ENCODE results near the gene TRPC4AP.

Gene TRPC4AP

GRCh38 chr20:34987288-34988190 is 105.1 kb downstream of the TRPC4AP start:
- DNase-seq (ENCODE audit: low spot score) = no peak

GRCh38 chr20:34986311-34987287 is 106.0 kb downstream of the TRPC4AP start:
- no peak for DNase-seq (ENCODE audit: low spot score)

DNA sequence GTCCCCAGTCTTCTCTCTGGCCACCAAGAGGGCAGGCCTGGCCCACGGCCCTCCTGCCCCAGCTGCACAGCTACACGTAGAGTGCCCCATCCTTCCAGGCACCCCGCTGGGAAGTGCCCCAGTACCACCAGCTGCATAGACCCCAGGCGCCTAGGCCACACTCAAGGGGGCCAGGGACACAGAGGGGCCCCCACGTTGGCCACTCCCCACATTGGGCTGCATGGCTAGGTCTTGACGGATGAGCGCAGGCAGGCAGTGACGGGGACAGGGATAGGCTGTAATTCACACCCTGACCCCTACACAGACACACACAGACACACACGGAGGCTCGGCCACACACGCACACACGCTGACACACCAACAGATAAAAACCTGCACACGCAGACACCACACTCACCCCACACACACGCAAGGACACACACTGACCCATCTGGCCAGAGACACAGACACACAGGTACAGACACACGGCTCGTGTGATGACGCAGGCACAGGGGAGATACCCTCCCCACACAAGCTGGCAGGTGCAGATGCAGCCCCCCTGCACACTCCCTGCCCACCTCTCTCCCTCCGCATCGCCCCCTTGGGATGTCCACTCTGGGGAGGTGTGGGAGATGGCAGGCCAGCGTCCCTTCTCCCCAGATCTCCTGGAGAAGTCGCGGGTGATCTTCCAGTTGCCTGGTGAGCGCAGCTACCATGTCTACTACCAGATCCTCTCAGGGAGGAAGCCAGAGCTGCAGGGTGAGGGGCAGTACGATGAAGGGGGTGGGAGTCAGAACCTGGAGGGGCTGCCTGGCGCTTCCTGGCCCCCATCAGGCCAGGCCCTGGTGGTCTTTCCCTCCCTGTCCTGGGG is 106.9 kb downstream of the TRPC4AP start:
- no peak for DNase-seq (ENCODE audit: low spot score)

DNA sequence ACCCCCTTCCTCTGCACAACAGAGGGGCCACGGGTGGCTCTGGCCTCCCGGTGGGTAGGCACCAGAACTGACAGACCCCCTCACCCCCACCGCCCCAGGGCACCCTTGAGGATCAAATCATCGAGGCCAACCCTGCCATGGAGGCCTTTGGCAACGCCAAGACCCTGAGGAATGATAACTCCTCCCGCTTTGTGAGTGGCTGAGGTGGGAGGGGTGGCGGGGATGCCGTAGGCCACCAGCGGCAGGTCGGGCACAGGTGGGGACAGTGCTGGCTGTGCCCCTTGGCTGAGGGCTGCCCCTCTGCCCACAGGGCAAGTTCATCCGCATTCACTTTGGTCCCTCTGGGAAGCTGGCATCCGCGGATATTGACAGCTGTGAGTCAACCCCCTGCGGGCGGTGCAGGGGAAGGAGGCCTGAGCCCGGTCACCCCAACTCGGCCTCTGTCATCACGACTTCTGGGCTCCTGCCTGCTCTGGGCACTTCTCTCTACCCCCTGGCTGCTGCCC is 107.8 kb downstream of the TRPC4AP start:
- no peak for DNase-seq (ENCODE audit: low spot score)

DNA sequence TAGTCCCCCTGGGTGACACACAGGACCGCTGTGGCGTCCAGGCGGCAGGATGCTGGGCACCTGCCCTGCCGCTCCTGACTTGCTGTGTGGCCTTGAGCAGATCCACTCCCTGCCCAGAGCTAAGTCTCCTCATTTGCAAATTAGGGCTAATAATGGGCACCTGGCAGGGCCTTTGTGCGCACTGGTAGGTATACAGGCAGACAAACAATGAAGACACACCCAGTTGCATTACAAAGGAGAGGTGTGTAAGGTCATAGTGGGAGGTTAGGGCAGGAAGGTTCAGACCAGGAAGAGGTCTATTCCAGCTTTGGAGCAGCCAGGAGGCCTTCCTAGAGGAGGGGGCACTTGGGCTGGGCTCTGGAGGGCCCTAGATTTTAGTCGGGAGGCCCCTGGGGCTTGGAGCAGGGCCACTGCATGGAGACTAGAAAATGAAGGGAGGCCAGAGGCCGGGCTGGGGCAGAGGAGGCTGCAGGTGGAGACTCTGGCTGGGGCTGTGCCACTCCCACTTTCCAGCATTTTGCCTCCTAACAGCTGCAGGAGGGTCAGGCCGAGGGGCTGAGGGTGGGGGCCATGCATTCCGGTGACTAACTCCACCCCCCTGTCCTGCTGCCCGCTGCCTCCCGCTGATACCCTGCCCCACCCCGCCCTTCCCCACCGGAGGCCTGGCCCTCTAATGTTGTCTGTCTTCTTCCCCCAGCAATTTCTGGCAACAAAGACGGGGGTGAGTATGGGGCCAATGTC is 108.4 kb downstream of the TRPC4AP start:
- no peak for DNase-seq (ENCODE audit: low spot score)

DNA sequence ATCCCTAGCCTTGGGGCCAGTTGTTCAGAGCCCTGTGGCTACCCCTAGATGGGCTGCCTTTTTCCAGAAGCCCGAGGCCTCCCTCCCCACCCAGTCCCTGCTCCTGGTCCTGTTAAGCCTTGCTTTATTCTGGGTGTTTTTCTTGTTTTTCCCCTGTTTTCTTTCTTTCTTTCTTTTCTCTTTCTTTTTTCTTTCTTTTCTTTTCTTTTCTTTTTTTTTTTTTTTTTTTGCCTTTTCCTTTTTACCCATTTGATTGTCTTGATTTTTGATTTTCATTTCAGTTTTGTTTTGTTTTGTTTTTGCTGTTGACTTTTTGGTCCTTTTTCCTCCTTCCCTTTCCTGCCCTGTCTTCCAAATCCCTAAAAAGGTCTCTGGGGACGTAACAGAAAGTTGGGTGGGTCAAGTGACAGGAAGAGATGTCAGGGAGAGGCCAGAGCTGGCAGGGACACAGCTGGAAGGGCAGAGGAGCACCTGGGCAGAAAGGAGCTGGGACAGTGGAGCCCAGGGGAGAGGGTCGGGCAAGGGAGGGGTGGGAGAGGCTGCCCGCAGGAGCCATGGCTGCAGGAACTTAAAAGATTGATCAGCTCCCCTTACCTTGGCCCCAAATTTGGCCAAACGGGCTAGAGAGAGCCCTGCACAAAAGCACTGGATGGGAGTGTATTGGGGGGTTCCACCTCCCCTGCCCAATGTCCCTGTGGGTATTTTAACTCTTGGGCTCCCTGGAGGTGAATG is 109.4 kb downstream of the TRPC4AP start:
- no peak for DNase-seq (ENCODE audit: low spot score)

DNA sequence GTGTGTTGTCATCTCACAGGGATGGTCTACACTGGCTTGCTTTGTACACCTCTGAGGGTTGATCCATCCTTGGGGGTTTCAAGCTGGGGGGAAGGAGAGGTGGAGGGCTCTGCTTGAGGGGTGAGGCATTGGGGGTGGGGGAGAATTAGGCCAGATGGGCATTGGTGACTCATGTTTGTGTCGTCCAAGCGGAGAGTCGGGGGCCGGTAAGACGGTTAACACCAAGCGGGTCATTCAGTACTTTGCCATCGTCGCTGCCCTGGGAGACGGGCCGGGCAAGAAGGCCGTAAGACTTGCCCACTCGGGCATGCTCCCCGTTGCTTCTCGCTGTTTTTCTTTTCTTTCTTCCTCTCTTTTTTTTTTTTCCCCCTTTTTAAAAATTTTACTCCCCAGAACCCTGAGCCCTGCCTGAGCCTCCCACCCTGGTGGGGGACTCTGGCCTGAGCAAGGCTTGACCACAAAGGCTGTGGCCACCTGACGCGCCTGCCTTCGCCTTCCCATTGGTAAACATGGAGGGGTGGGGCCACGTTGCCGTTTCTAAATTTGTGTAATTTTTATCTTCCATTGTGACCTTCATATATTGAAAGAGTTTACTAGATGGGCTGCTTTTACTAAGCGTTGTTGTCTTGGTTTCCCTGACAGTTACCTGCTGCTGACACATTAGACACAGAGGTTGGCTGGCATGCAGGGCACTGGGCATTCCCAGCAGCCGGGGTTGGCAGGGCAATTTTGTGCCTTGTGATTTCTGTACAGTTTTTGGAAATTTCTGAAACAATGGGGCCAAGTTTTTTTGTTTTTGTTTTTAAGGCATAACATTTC is 110.1 kb downstream of the TRPC4AP start:
- no peak for DNase-seq (ENCODE audit: low spot score)

- DNase-seq (ENCODE audit: low spot score) = no peak
Observed at GRCh38 chr20:34980543-34981233, 111.9 kb downstream of the TRPC4AP start.

DNA sequence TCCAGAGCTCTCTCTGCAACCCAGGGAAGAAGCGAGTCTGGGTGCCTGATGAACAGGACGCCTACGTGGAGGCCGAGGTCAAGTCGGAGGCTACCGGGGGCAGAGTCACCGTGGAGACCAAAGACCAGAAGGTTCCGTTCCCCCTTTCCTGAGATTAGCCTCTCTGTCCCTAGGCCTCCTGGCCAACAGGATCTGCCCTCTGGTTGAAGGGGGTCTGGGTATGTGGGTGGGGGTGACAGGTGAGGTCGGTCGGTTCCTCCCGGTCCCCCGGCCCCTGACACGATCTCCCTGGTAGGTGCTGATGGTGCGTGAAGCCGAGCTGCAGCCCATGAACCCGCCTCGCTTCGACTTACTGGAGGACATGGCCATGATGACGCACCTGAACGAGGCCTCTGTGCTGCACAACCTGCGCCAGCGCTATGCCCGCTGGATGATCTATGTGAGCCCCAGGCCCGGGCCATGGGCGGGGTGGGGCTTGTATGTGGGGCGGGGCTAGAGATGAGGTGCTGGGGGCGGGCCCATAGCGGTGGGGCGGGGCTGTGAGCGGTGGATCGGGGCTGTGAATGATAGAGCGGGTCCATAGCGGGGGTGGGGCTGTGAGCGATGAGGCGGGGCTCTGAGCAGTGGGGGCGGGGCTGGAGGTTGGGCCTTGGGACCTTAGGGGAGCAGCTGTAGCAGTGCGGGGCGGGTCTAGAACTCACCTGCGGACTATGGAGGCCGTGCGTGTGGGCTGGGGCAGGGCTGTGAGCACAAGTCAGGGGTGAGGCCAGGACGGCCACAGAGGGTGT is 113.0 kb downstream of the TRPC4AP start:
- no peak for DNase-seq (ENCODE audit: low spot score)

GRCh38 chr20:34978092-34978744 is 114.4 kb downstream of the TRPC4AP start:
- DNase-seq (ENCODE audit: low spot score) = no peak

- DNase-seq (ENCODE audit: low spot score) = no peak
Observed at GRCh38 chr20:34977365-34978091, 115.1 kb downstream of the TRPC4AP start.

GRCh38 chr20:34976286-34976685 is 116.3 kb downstream of the TRPC4AP start:
- no peak for DNase-seq (ENCODE audit: low spot score)

GRCh38 chr20:34974246-34974645 is 118.4 kb downstream of the TRPC4AP start:
- no peak for DNase-seq (ENCODE audit: low spot score)

- DNase-seq (ENCODE audit: low spot score) = no peak
Observed at GRCh38 chr20:34971561-34972235, 120.9 kb downstream of the TRPC4AP start.

- no peak for DNase-seq (ENCODE audit: low spot score)
Observed at GRCh38 chr20:34970846-34971560, 121.6 kb downstream of the TRPC4AP start.
